Measurements from ENCODE around the gene CCDC167. TPM values are rescaled to one million over a fixed set of nuclear protein-coding genes. Genes with fewer than 3 reads are reported as not detected.
A peak's percentile ranks its signal among the peaks of the same experiment; 100 is the strongest.

The CCDC167 gene
- total and polyA plus RNA-seq, 2 donors from 2014 or later: 15.7 to 63.5 TPM

DNA sequence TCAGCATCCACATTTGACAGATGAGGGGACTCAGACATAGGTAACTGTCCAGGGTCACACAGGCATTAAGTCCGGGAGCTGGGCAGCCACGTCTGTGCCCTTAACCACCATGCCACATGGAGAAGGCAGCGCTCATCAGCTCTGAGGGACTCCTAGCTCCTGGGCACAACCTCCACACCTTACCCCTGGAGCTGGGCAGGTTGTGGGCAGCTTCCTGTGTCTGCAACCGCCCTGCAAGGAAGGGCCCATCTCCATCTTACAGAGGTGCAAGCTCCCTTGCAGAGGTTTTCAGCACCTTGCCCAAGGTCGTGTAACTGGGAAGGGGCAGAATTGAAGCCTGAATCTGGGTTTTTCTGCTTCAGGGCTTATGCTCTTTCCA, 7.9 kb downstream of the CCDC167 start:
- H3K27me3 ChIP-seq (ENCODE audit: control insufficient read depth, insufficient read depth, low read length): no peaks in the 10 kb centered on the region
- intact Hi-C loops (cut with DNase I): no loop called here
- no peak overlapping the region for H3K4me3 ChIP-seq (ENCODE audit: low read length in 3 of 3)
- H3K36me3 ChIP-seq (ENCODE audit: control insufficient read depth in 2 of 3, insufficient read depth in 3 of 3, low read length in 3 of 3): no peaks in the 10 kb centered on the region
- FAIRE-seq (no peak), DNase-seq (no peak)
- H3K9me3 ChIP-seq (ENCODE audit: control insufficient read depth in 2 of 3, insufficient read depth in 1 of 3, low read length in 3 of 3): no peaks in the 10 kb centered on the region
- no peak overlapping the region for H3K9ac ChIP-seq (ENCODE audit: low read length in 3 of 3)
- H3K27ac ChIP-seq (ENCODE audit: low read depth in 2 of 2, low read length in 2 of 2): no peak overlapping the region
- peaks cover 0 to 2% (median 0%) of the 10 kb centered on the region in 3 donors for H3K4me1 ChIP-seq (ENCODE audit: control insufficient read depth in 2 of 3, insufficient read depth in 2 of 3, low read depth in 1 of 3, low read length in 3 of 3)
- TF ChIP-seq, protein P1, sequence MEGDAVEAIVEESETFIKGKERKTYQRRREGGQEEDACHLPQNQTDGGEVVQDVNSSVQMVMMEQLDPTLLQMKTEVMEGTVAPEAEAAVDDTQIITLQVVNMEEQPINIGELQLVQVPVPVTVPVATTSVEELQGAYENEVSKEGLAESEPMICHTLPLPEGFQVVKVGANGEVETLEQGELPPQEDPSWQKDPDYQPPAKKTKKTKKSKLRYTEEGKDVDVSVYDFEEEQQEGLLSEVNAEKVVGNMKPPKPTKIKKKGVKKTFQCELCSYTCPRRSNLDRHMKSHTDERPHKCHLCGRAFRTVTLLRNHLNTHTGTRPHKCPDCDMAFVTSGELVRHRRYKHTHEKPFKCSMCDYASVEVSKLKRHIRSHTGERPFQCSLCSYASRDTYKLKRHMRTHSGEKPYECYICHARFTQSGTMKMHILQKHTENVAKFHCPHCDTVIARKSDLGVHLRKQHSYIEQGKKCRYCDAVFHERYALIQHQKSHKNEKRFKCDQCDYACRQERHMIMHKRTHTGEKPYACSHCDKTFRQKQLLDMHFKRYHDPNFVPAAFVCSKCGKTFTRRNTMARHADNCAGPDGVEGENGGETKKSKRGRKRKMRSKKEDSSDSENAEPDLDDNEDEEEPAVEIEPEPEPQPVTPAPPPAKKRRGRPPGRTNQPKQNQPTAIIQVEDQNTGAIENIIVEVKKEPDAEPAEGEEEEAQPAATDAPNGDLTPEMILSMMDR (IDR thresholded peaks at IDR 0.05; ENCODE audit: borderline replicate concordance, extremely low read depth, insufficient read depth): no peak

- H3K4me3 ChIP-seq (ENCODE audit: low read length in 3 of 3): no peak overlapping the region
- peaks cover 0 to 2% (median 0%) of the 10 kb centered on the region in 3 donors for H3K4me1 ChIP-seq (ENCODE audit: control insufficient read depth in 2 of 3, insufficient read depth in 2 of 3, low read depth in 1 of 3, low read length in 3 of 3)
- DNase-seq (peak in 1 of 5 donors; percentile 32), FAIRE-seq (no peak)
- H3K27me3 ChIP-seq (ENCODE audit: control insufficient read depth, insufficient read depth, low read length): no peaks in the 10 kb centered on the region
- H3K9me3 ChIP-seq (ENCODE audit: control insufficient read depth in 2 of 3, insufficient read depth in 1 of 3, low read length in 3 of 3): no peaks in the 10 kb centered on the region
- H3K9ac ChIP-seq (ENCODE audit: low read length in 3 of 3): no peak overlapping the region
- no peak overlapping the region for H3K27ac ChIP-seq (ENCODE audit: low read depth in 2 of 2, low read length in 2 of 2)
- intact Hi-C loops (cut with DNase I): no loop called here
- TF ChIP-seq, protein P1 (IDR thresholded peaks at IDR 0.05; ENCODE audit: borderline replicate concordance, extremely low read depth, insufficient read depth): no peak
- H3K36me3 ChIP-seq (ENCODE audit: control insufficient read depth in 2 of 3, insufficient read depth in 3 of 3, low read length in 3 of 3): no peaks in the 10 kb centered on the region
Measured at GRCh38 chr6:37491171-37491829, 8.4 kb downstream of the CCDC167 start.

DNA sequence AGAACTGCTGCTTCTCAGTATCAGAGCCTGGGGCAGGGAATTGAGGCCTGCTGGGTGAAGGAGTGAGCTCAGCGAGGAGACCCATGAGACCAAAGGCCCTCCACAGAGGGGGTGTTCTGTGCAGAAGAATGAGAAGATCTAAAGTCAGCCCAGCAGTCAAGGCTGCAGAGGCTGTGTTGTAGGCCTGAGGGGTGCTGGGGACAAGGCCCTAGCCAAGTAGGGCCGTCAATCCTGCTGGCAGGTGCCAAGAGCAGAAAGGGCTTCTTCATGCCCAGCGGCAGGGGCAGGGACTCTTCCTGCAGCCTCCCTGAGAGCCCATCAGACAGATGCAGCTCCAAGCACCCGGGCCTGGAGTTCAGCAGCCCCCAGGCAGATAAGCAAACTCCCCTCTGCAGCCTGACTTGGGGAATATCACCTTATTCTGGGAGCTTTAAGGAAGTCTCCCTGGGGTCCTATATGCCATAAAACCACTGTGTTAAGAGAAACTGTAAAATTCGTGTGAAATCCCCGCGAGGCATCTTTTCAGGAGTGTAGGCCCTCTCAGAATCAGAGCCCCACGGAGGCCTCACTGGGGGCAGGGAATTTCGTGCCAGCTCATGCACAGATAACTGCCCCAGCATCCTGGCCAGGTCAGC, 9.0 kb downstream of the CCDC167 start:
- Histone ChIP-seq H3K27me3 (ENCODE audit: control insufficient read depth, insufficient read depth, low read length) (no peaks in the 10 kb centered on the region), H3K9me3 (ENCODE audit: control insufficient read depth in 2 of 3, insufficient read depth in 1 of 3, low read length in 3 of 3) (no peaks in the 10 kb centered on the region), H3K9ac (ENCODE audit: low read length in 3 of 3) (no peak overlapping the region), H3K36me3 (ENCODE audit: control insufficient read depth in 2 of 3, insufficient read depth in 3 of 3, low read length in 3 of 3) (no peaks in the 10 kb centered on the region), H3K4me3 (ENCODE audit: low read length in 3 of 3) (no peak overlapping the region), H3K4me1 (ENCODE audit: control insufficient read depth in 2 of 3, insufficient read depth in 2 of 3, low read depth in 1 of 3, low read length in 3 of 3) (peaks cover 0 to 2% (median 0%) of the 10 kb centered on the region in 3 donors), H3K27ac (ENCODE audit: low read depth in 2 of 2, low read length in 2 of 2) (no peak overlapping the region)
- FAIRE-seq: no peak
- TF ChIP-seq, protein P1 (IDR thresholded peaks at IDR 0.05; ENCODE audit: borderline replicate concordance, extremely low read depth, insufficient read depth): no peak
- DNase-seq: peak in 2 of 5 donors; percentile 28 to 43
- intact Hi-C loops (cut with DNase I): no loop called here

Data from kidney (tissue), 14 donors.